ENCODE data around the gene BTBD9.

GRCh38 chr6:38508286-38508685 is 131.4 kb downstream of the BTBD9 start:
- TF ChIP-seq ZFP3 (CRISPR knock-in tag; IDR thresholded peaks at IDR 0.05): no peak
- TF ChIP-seq PPARA (CRISPR knock-in tag; IDR thresholded peaks at IDR 0.05; ENCODE audit: borderline replicate concordance): no peak
- no peak for TF ChIP-seq TCF4 (CRISPR knock-in tag; IDR thresholded peaks at IDR 0.05; ENCODE audit: borderline replicate concordance)
- TF ChIP-seq OSR1 (CRISPR knock-in tag; IDR thresholded peaks at IDR 0.05): no peak
- TF ChIP-seq RARB (CRISPR knock-in tag; IDR thresholded peaks at IDR 0.05): no peak
- no peak for TF ChIP-seq ARNTL (CRISPR knock-in tag; IDR thresholded peaks at IDR 0.05; ENCODE audit: borderline replicate concordance, low read depth)
- TF ChIP-seq CREB5 (CRISPR knock-in tag; IDR thresholded peaks at IDR 0.05; ENCODE audit: low read depth): no peak
